K562 (cell line): Measurements from ENCODE around the gene MEIKIN. TPM values are rescaled to one million over a fixed set of nuclear protein-coding genes. Genes with fewer than 3 reads are reported as not detected.

Experiments used
- ATAC-seq: fragments of 200-7000 bp; cut with Tn5 transposase; 3 replicates; pipeline ENCODE4 v1.9.1; 2020; ENCODE audit warnings: moderate library complexity
- BruUV-seq: library from RNA; stranded (reverse); fragments of 400-500 nt; replicated peaks from 2 replicates; lab custom pipeline; 2021; lab: Mats Ljungman, UMichigan
- CTCF ChIA-PET: fragments of 300-600 bp; formaldehyde crosslinking; extraction: SDS; loops from one replicate; lab custom pipeline; 2021; ENCODE audit warnings: low intra/inter-chr PET ratio; lab: Yijun Ruan, JAX
- POLR2A ChIA-PET: fragments of 300-600, 350-650 bp; sonication (Branson Sonifier 250); formaldehyde crosslinking; extraction: SDS; loops from one replicate; lab custom pipeline; 2021; ENCODE audit warnings: antibody characterized with exemption, inconsistent platforms; lab: Yijun Ruan, JAX
- DNase-seq, 4 experiments: peaks; one replicate each; pipeline versions ENCODE4 v3.0.0 to v3.0.0-alpha.2; 2011 to 2018; ENCODE audit warnings: low spot score in 3 of 4, mixed read lengths in 3 of 4; ENCODE audit errors: extremely low read depth in 1 of 4
- FAIRE-seq: peaks from 2 replicates; lab custom pipeline; 2011; peaks lifted over from hg19 to GRCh38; lab: Jason Lieb, UNC
- H2AFZ ChIP-seq: 2 replicates; pipeline ENCODE4 v1.6.0; 2011; ENCODE audit warnings: low read depth, low read length, control low read depth, inconsistent platforms
- H3K27ac ChIP-seq: fragments of 200-600 bp; 3 replicates; pipeline ENCODE4 v1.8.0; 2011; ENCODE audit warnings: low read depth, mild to moderate bottlenecking, control low read depth, inconsistent platforms, low read length, moderate library complexity, mixed read lengths; ENCODE audit errors: extremely low read depth
- H3K27me3 ChIP-seq, 2 experiments: fragments of 300-600 bp in 1 of 2; 2 replicates in 1 of 2; 3 replicates in 1 of 2; pipeline versions ENCODE4 v1.6.0 to v1.8.0; 2011; ENCODE audit warnings: inconsistent platforms in 2 of 2, low read length in 2 of 2, mild to moderate bottlenecking in 1 of 2, mixed read lengths in 1 of 2, moderate library complexity in 1 of 2; ENCODE audit not compliant: control insufficient read depth in 2 of 2, insufficient read depth in 2 of 2
- H3K36me3 ChIP-seq: fragments of 300-600 bp; 3 replicates; pipeline ENCODE4 v1.8.0; 2011; ENCODE audit warnings: mild to moderate bottlenecking, low read length, inconsistent platforms; ENCODE audit not compliant: control insufficient read depth, insufficient read depth
- H3K4me1 ChIP-seq, 2 experiments: fragments of 200-600 bp in 1 of 2; replicated peaks in 1 of 2; 2 replicates in 1 of 2; 3 replicates in 1 of 2; pipeline versions ENCODE4 v1.5.1 to v1.8.0; 2011; ENCODE audit warnings: inconsistent platforms in 2 of 2, low read length in 2 of 2, mild to moderate bottlenecking in 1 of 2, mixed read lengths in 1 of 2, moderate library complexity in 1 of 2; ENCODE audit not compliant: control insufficient read depth in 2 of 2, insufficient read depth in 2 of 2
- H3K4me2 ChIP-seq: 2 replicates; pipeline ENCODE4 v1.6.1; 2011; ENCODE audit warnings: low read length, control low read depth, inconsistent platforms, mixed read lengths; ENCODE audit not compliant: insufficient read depth
- H3K4me3 ChIP-seq: fragments of 200-600 bp; sonication (generic), shearing (Covaris generic); 2 replicates; pipeline ENCODE4 v1.5.1; 2016; ENCODE audit warnings: control low read depth, inconsistent platforms
- H3K79me2 ChIP-seq: fragments of 200-600 bp; 3 replicates; pipeline ENCODE4 v1.8.0; 2011; ENCODE audit warnings: low read length, inconsistent platforms; ENCODE audit not compliant: control insufficient read depth, insufficient read depth
- H3K9ac ChIP-seq, 2 experiments: 2 replicates each; pipeline versions ENCODE4 v1.6.0 to v1.6.1; 2011; ENCODE audit warnings: low read depth in 2 of 2, low read length in 2 of 2, control low read depth in 1 of 2, inconsistent platforms in 1 of 2, mild to moderate bottlenecking in 1 of 2, mixed read lengths in 1 of 2; ENCODE audit not compliant: insufficient read depth in 1 of 2
- H3K9me1 ChIP-seq: one replicate; pipeline ENCODE4 v1.6.0; 2011; ENCODE audit warnings: inconsistent platforms, mild to moderate bottlenecking, low read length, moderate library complexity; ENCODE audit not compliant: control insufficient read depth, insufficient read depth
- H3K9me3 ChIP-seq: replicated peaks from 2 replicates; pipeline ENCODE4 v1.5.1; 2011; ENCODE audit warnings: low read depth, low read length, inconsistent platforms; ENCODE audit not compliant: control insufficient read depth, insufficient read depth
- H4K20me1 ChIP-seq: replicated peaks from 2 replicates; pipeline ENCODE4 v1.6.1; 2011; ENCODE audit warnings: low read length, inconsistent platforms, mixed read lengths; ENCODE audit not compliant: control insufficient read depth, insufficient read depth
- CREBBP ChIP-seq: IDR thresholded peaks from one replicate; pipeline ENCODE4 v1.6.1; 2012; ENCODE audit warnings: low read depth, mild to moderate bottlenecking, control low read depth, inconsistent platforms, low read length
- MAZ ChIP-seq, 2 experiments: fragments of 450-650 bp in 1 of 2; sonication (generic) in 1 of 2; formaldehyde crosslinking; IDR thresholded peaks in 1 of 2; conservative IDR thresholded peaks in 1 of 2; 2 replicates each; pipeline versions ENCODE4 v1.4.0 to v1.5.0; 2020; ENCODE audit warnings: mild to moderate bottlenecking in 1 of 2, missing genetic modification reagents in 1 of 2
- RAD21 ChIP-seq, 2 experiments: fragments of 250-450 bp in 1 of 2; fragments of 450-650 bp in 1 of 2; sonication (Bioruptor Pico) in 1 of 2; formaldehyde crosslinking in 1 of 2; IDR thresholded peaks in 1 of 2; conservative IDR thresholded peaks in 1 of 2; 2 replicates each; pipeline versions ENCODE4 v1.4.0 to v1.8.0; 2020 to 2022; ENCODE audit warnings: mild to moderate bottlenecking in 2 of 2, moderate library complexity in 1 of 2
- SIN3A ChIP-seq, 2 experiments: fragments of 150-350 bp in 1 of 2; IDR thresholded peaks; 2 replicates each; pipeline ENCODE4 v1.6.1; 2011 to 2016; ENCODE audit warnings: borderline replicate concordance in 2 of 2, low read depth in 2 of 2, low read length in 2 of 2, mild to moderate bottlenecking in 2 of 2, moderate library complexity in 2 of 2; ENCODE audit not compliant: control insufficient read depth in 1 of 2
- SMAD4 ChIP-seq: fragments of 250-450 bp; sonication (Bioruptor Pico); conservative IDR thresholded peaks from 2 replicates; pipeline ENCODE4 v1.8.0; 2021; ENCODE audit warnings: inconsistent platforms, mild to moderate bottlenecking, moderate library complexity
- TRIM28 ChIP-seq: fragments of 450-650 bp; IDR thresholded peaks from 2 replicates; pipeline ENCODE4 v1.6.1; 2017
- ZBTB49 ChIP-seq: sonication (generic); formaldehyde crosslinking; IDR thresholded peaks from 2 replicates; pipeline ENCODE4 v1.8.0; 2022; ENCODE audit warnings: missing genetic modification reagents, mild to moderate bottlenecking, borderline replicate concordance
- ZNF133 ChIP-seq: fragments of 250-450 bp; sonication (Bioruptor Pico); IDR thresholded peaks from 2 replicates; pipeline ENCODE4 v1.4.0; 2020; ENCODE audit warnings: mild to moderate bottlenecking
- ZNF143 ChIP-seq: sonication (generic); formaldehyde crosslinking; IDR thresholded peaks from 2 replicates; pipeline ENCODE4 v1.9.0; 2022; ENCODE audit warnings: mild to moderate bottlenecking, missing genetic modification reagents
- ZSCAN29 ChIP-seq: fragments of 450-650 bp; IDR thresholded peaks from 2 replicates; pipeline ENCODE4 v1.6.1; 2017
- WGBS: fragments of 100-300 bp; shearing (Covaris generic); methylation state at CpG from one replicate; pipeline ENCODE4 v1.1.6; 2016; ENCODE audit warnings: low coverage, mixed read lengths; ENCODE audit not compliant: insufficient coverage; ENCODE audit errors: missing lambda C conversion rate; 5-methylcytosine and 5-hydroxymethylcytosine counted together
- in situ Hi-C: fragments of 300-500 bp; cut with MboI; formaldehyde crosslinking; loops from 4 replicates; pipeline ENCODE4 v1.15.0; 2018; ENCODE audit warnings: inconsistent platforms, mixed read lengths
- intact Hi-C: fragments of 100-400 bp; cut with micrococcal nuclease; formaldehyde crosslinking; loops from 2 replicates; pipeline ENCODE4 v1.14.2; 2022
- polyA plus RNA-seq, 8 experiments: library from polyadenylated mRNA; depleted of rRNA in 4 of 8; stranded (reverse) in 5 of 8; unstranded in 3 of 8; fragments of >200 nt; fragmentation: Nextera tagmentation in 2 of 8; fragmentation: Illumina TruSeq in 1 of 8; extraction: Ambion mirVana in 2 of 8; extraction: Trizol in 1 of 8; gene quantifications; 2 replicates each; pipeline versions ENCODE4 v1.2.1 to v1.2.3, GENCODE V29; 2011 to 2014; ENCODE audit warnings: inconsistent platforms in 1 of 8, missing spikeins in 1 of 8
- total RNA-seq, 7 experiments: library from RNA; depleted of rRNA in 6 of 7; stranded (reverse); fragments of >200 nt in 6 of 7; fragmentation: Illumina TruSeq in 2 of 7; extraction: Trizol in 2 of 7; gene quantifications; 2 replicates each; pipeline versions ENCODE4 v1.2.1 to v1.2.3, GENCODE V29; 2011 to 2021; ENCODE audit warnings: low replicate concordance in 1 of 7
- TF ChIP-seq, protein P1 (sequence below): fragments of 250-450 bp; sonication (Bioruptor Pico); IDR thresholded peaks from 2 replicates; pipeline ENCODE4 v1.5.0; 2021
- TF ChIP-seq, protein P2 (sequence below), 3 experiments: fragments of 200-800 bp in 1 of 3; fragments of 250-450 bp in 1 of 3; fragments of 450-650 bp in 1 of 3; sonication (Bioruptor Pico) in 1 of 3; sonication (Bioruptor generic) in 1 of 3; formaldehyde crosslinking in 1 of 3; IDR thresholded peaks; 2 replicates each; pipeline versions ENCODE4 v1.6.1 to v1.8.0; 2016 to 2022; ENCODE audit warnings: mild to moderate bottlenecking in 2 of 3, missing genetic modification characterization in 2 of 3, missing compliant biosample characterization in 1 of 3, moderate library complexity in 1 of 3

Gene MEIKIN
- total and polyA plus RNA-seq, 9 of the 15 experiments (the other 6 are each of a cell fraction or from before 2014, with no cell fraction given) = 0.18 TPM; not detected in 8

DNA sequence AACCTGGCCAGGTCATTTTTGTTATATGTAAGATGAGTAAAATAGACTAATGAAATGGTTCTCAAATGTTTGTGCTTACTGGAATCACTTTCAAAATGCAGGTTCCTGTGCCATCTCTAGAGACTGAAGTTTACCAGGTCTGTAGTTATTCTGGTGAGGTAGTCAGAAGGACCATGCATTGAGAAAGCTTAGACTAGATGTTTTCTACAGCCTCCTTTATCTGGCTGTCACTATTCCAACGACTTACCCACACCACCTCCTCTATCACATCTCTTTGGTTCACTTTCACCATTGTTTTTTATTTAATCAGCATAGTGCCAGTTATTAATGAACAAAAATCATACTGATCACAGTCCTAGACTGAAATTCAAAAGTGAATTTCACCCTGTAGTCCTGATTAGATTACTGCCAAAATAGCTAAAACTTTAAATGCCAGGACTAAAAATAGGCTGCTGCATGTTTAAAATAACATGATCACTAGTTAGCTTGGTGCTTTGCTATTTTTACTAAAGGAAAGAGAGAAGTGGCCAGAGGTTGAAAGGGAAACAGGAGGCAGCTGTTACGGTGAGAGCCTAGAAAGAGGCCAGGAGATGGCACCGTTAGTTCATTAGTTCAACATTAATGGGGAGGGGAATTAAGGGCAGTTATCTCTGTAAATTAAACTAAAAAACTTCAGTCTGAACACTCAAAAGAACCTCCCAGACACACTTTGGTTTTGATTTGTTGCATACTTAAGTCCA lies 134.8 kb downstream of the MEIKIN start:
- in situ Hi-C loops (loop anchor here (5.0 kb wide), 1 partner anchor 192 kb away; no protein-coding TSS in a partner anchor), intact Hi-C loops (loop anchor here (1.0 to 5.0 kb wide), 3 partner anchors 198 to 253 kb away; no protein-coding TSS in a partner anchor)
- FAIRE-seq (no peak), DNase-seq (peak in 2 of 4 experiments; percentile 25 to 33), ATAC-seq (peak; percentile 71)
- Histone ChIP-seq H3K79me2 (no peaks in the 10 kb centered on the region), H3K36me3 (no peaks in the 10 kb centered on the region), H3K4me1 (peaks cover 2 to 18% of the 10 kb centered on the region in 2 experiments; a peak in 2 of 5 replicates), H3K9me3 (no peaks in the 10 kb centered on the region; the same call in 1 of the 2 replicates), H3K27ac (no peak overlapping the region), H3K4me3 (no peak overlapping the region), H3K4me2 (no peak overlapping the region), H4K20me1 (no peaks in the 10 kb centered on the region), H3K9ac (no peak overlapping the region), H3K27me3 (no peaks in the 10 kb centered on the region), H2AFZ (no peak overlapping the region), H3K9me1 (no peaks in the 10 kb centered on the region)
- WGBS = 28% methylated on average over 3 of the region's 3 CpGs
- POLR2A ChIA-PET = interaction anchor here (0.6 to 1.4 kb wide), 4 partner anchors 14 to 361 kb away, joined by 3 to 4 read pairs (median 3); partner anchors contain the start of gene FNIP1
- no TSS peak for BruUV-seq
- CTCF ChIA-PET = interaction anchor here (0.7 kb wide), 3 partner anchors 197 to 198 kb away, joined by 3 to 6 read pairs (median 3); no protein-coding TSS in a partner anchor
- TF ChIP-seq RAD21 (CRISPR knock-in tag; conservative IDR thresholded peaks at IDR 0.05 in 1 of 2, IDR thresholded peaks at IDR 0.05 in 1 of 2) (peak; percentile 72 to 85), CREBBP (no peak), SIN3A (IDR thresholded peaks at IDR 0.05; ENCODE audit: borderline replicate concordance in 2 of 2, control insufficient read depth in 1 of 2, low read depth in 2 of 2, low read length in 2 of 2) (no peak), ZNF133 (no peak), TRIM28 (no peak), MAZ (CRISPR knock-in tag; conservative IDR thresholded peaks at IDR 0.05 in 1 of 2, IDR thresholded peaks at IDR 0.05 in 1 of 2) (peak in 1 of 2 experiments; percentile 27; a peak in 1 of 4 replicates), ZSCAN29 (no peak), ZBTB49 (no peak), SMAD4 (CRISPR knock-in tag) (no peak), ZNF143 (no peak)
- TF ChIP-seq, protein P1, sequence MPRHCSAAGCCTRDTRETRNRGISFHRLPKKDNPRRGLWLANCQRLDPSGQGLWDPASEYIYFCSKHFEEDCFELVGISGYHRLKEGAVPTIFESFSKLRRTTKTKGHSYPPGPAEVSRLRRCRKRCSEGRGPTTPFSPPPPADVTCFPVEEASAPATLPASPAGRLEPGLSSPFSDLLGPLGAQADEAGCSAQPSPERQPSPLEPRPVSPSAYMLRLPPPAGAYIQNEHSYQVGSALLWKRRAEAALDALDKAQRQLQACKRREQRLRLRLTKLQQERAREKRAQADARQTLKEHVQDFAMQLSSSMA (CRISPR knock-in tag) = no peak
- TF ChIP-seq, protein P2, sequence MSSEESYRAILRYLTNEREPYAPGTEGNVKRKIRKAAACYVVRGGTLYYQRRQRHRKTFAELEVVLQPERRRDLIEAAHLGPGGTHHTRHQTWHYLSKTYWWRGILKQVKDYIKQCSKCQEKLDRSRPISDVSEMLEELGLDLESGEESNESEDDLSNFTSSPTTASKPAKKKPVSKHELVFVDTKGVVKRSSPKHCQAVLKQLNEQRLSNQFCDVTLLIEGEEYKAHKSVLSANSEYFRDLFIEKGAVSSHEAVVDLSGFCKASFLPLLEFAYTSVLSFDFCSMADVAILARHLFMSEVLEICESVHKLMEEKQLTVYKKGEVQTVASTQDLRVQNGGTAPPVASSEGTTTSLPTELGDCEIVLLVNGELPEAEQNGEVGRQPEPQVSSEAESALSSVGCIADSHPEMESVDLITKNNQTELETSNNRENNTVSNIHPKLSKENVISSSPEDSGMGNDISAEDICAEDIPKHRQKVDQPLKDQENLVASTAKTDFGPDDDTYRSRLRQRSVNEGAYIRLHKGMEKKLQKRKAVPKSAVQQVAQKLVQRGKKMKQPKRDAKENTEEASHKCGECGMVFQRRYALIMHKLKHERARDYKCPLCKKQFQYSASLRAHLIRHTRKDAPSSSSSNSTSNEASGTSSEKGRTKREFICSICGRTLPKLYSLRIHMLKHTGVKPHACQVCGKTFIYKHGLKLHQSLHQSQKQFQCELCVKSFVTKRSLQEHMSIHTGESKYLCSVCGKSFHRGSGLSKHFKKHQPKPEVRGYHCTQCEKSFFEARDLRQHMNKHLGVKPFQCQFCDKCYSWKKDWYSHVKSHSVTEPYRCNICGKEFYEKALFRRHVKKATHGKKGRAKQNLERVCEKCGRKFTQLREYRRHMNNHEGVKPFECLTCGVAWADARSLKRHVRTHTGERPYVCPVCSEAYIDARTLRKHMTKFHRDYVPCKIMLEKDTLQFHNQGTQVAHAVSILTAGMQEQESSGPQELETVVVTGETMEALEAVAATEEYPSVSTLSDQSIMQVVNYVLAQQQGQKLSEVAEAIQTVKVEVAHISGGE (CRISPR knock-in tag; IDR thresholded peaks at IDR 0.05) = no peak
